Upper lobe of left lung (tissue), 4 donors: Measurements from ENCODE around the gene SULT1C3.

Experiments used
- CTCF ChIP-seq, 6 experiments: fragments of 450-650 bp in 4 of 6; fragments of 200-600 bp in 2 of 6; sonication (generic) in 2 of 6; IDR thresholded peaks; one replicate each; pipeline ENCODE4 v1.5.1; 2016 to 2019; ENCODE audit warnings: antibody characterized with exemption in 6 of 6
- POLR2A ChIP-seq, 4 donors: fragments of 450-650 bp; IDR thresholded peaks; one replicate each; pipeline ENCODE4 v1.5.1; 2016 to 2017; ENCODE audit warnings: antibody characterized with exemption in 4 of 4, mild to moderate bottlenecking in 2 of 4
- POLR2AphosphoS5 ChIP-seq, 2 donors: sonication (generic); formaldehyde crosslinking; IDR thresholded peaks; one replicate each; pipeline ENCODE4 v1.5.1; 2017; ENCODE audit warnings: antibody characterized with exemption in 2 of 2

- TF ChIP-seq POLR2A (IDR thresholded peaks at IDR 0.05) = no peak
- TF ChIP-seq POLR2AphosphoS5 (IDR thresholded peaks at IDR 0.05) = no peak
- TF ChIP-seq CTCF (IDR thresholded peaks at IDR 0.05) = no peak
These were observed 31.2 kb downstream of the SULT1C3 start for GRCh38 chr2:108270768-108271506.
